Measurements from ENCODE around the gene IQGAP3. TPM values are rescaled to one million over a fixed set of nuclear protein-coding genes. Genes with fewer than 3 reads are reported as not detected.

Gene IQGAP3
- total RNA-seq, 6 donors from 2014 or later, result under 0.01 to 16.0 (median 2.2) TPM

- DNase-seq (no peak), ATAC-seq (ENCODE audit: low FRiP score in 2 of 2) (no peak)
- Histone ChIP-seq H3K4me3 (no peak overlapping the region), H3K36me3 (peaks cover 49 to 88% (median 81%) of the 10 kb centered on the region in 4 donors), H3K9me3 (no peaks in the 10 kb centered on the region), H3K27me3 (no peaks in the 10 kb centered on the region), H3K4me1 (peaks cover 17 to 45% (median 26%) of the 10 kb centered on the region in 4 donors), H3K27ac (peak overlapping the region in 3 of 4 donors; percentile 4 to 77 (median 41))
- WGBS, 2 donors, result 33 to 45% methylated on average over 4 of the region's 4 CpGs
- TF ChIP-seq POLR2A (IDR thresholded peaks at IDR 0.05) (no peak), CTCF (IDR thresholded peaks at IDR 0.05) (no peak), EP300 (IDR thresholded peaks at IDR 0.05) (no peak), POLR2AphosphoS5 (IDR thresholded peaks at IDR 0.05) (no peak)
Measured at GRCh38 chr1:156480016-156480370, 92.4 kb downstream of the IQGAP3 start.

- DNase-seq, result no peak
- ATAC-seq (ENCODE audit: low FRiP score in 2 of 2), result no peak
- Histone ChIP-seq H3K4me1 (peaks cover 10 to 39% (median 20%) of the 10 kb centered on the region in 4 donors), H3K27ac (peak overlapping the region in 2 of 4 donors; percentile 49 to 77), H3K9me3 (no peaks in the 10 kb centered on the region), H3K36me3 (peaks cover 56 to 94% (median 87%) of the 10 kb centered on the region in 4 donors), H3K4me3 (no peak overlapping the region), H3K27me3 (no peaks in the 10 kb centered on the region)
- no peak for TF ChIP-seq POLR2A (IDR thresholded peaks at IDR 0.05)
- TF ChIP-seq POLR2AphosphoS5 (IDR thresholded peaks at IDR 0.05), result no peak
- no peak for TF ChIP-seq CTCF (IDR thresholded peaks at IDR 0.05)
- no peak for TF ChIP-seq EP300 (IDR thresholded peaks at IDR 0.05)
- WGBS, 2 donors, result 95 to 97% methylated on average over 15 of the region's 15 CpGs
Measured at GRCh38 chr1:156479093-156480015, 93.0 kb downstream of the IQGAP3 start.

GRCh38 chr1:156478250-156478627 lies 94.1 kb downstream of the IQGAP3 start:
- WGBS, 2 donors, result 96 to 98% methylated on average over 8 of the region's 8 CpGs

GRCh38 chr1:156477526-156478249 lies 94.7 kb downstream of the IQGAP3 start:
- H3K4me3 ChIP-seq, result no peak overlapping the region
- peaks cover 70 to 100% (median 99%) of the 10 kb centered on the region in 4 donors for H3K36me3 ChIP-seq
- ATAC-seq (ENCODE audit: low FRiP score in 2 of 2) (no peak), DNase-seq (no peak)
- peak overlapping the region in 3 of 4 donors; percentile 54 to 74 (median 55) for H3K27ac ChIP-seq
- no peaks in the 10 kb centered on the region for H3K27me3 ChIP-seq
- H3K4me1 ChIP-seq, result peaks cover 7 to 28% (median 13%) of the 10 kb centered on the region in 4 donors
- TF ChIP-seq POLR2A (IDR thresholded peaks at IDR 0.05) (no peak), EP300 (IDR thresholded peaks at IDR 0.05) (no peak), POLR2AphosphoS5 (IDR thresholded peaks at IDR 0.05) (no peak), CTCF (IDR thresholded peaks at IDR 0.05) (no peak)
- H3K9me3 ChIP-seq, result no peaks in the 10 kb centered on the region
- 73 to 85% methylated on average over 3 of the region's 3 CpGs for WGBS, 2 donors

More at GRCh38 chr1:156478250-156478627, 94.1 kb downstream of the IQGAP3 start:
- no peak overlapping the region for H3K4me3 ChIP-seq
- DNase-seq (no peak), ATAC-seq (ENCODE audit: low FRiP score in 2 of 2) (no peak)
- no peaks in the 10 kb centered on the region for H3K27me3 ChIP-seq
- H3K9me3 ChIP-seq, result no peaks in the 10 kb centered on the region
- peaks cover 67 to 100% (median 98%) of the 10 kb centered on the region in 4 donors for H3K36me3 ChIP-seq
- TF ChIP-seq POLR2A (IDR thresholded peaks at IDR 0.05) (no peak), CTCF (IDR thresholded peaks at IDR 0.05) (no peak), POLR2AphosphoS5 (IDR thresholded peaks at IDR 0.05) (no peak), EP300 (IDR thresholded peaks at IDR 0.05) (no peak)
- H3K27ac ChIP-seq, result peak overlapping the region in 2 of 4 donors; percentile 26 to 54
- peaks cover 7 to 28% (median 13%) of the 10 kb centered on the region in 4 donors for H3K4me1 ChIP-seq
